Body of pancreas (tissue), 4 donors: ENCODE measurements around the gene TSSC4.

Experiments used
- CTCF ChIP-seq, 7 experiments: fragments of 450-650 bp in 4 of 7; fragments of 200-600 bp in 3 of 7; sonication (generic) in 3 of 7; IDR thresholded peaks; one replicate each; pipeline ENCODE4 v1.5.1; 2016 to 2019; ENCODE audit warnings: antibody characterized with exemption in 7 of 7
- POLR2A ChIP-seq, 3 donors: fragments of 450-650 bp; IDR thresholded peaks; one replicate each; pipeline ENCODE4 v1.6.1; 2016; ENCODE audit warnings: antibody characterized with exemption in 3 of 3, mild to moderate bottlenecking in 2 of 3

GRCh38 chr11:2377511-2378443 is 22.8 kb upstream of the TSSC4 start:
- TF ChIP-seq CTCF (IDR thresholded peaks at IDR 0.05) = no peak
- TF ChIP-seq POLR2A (IDR thresholded peaks at IDR 0.05) = peak in 2 of 3 donors; percentile 19 to 31
